ENCODE measurements around the gene SDF2L1. TPM values are rescaled to one million over a fixed set of nuclear protein-coding genes. Genes with fewer than 3 reads are reported as not detected.

Gene SDF2L1
- total RNA-seq, 1 experiment from 2014 or later, result 87.0 TPM

- TF ChIP-seq, protein P1, sequence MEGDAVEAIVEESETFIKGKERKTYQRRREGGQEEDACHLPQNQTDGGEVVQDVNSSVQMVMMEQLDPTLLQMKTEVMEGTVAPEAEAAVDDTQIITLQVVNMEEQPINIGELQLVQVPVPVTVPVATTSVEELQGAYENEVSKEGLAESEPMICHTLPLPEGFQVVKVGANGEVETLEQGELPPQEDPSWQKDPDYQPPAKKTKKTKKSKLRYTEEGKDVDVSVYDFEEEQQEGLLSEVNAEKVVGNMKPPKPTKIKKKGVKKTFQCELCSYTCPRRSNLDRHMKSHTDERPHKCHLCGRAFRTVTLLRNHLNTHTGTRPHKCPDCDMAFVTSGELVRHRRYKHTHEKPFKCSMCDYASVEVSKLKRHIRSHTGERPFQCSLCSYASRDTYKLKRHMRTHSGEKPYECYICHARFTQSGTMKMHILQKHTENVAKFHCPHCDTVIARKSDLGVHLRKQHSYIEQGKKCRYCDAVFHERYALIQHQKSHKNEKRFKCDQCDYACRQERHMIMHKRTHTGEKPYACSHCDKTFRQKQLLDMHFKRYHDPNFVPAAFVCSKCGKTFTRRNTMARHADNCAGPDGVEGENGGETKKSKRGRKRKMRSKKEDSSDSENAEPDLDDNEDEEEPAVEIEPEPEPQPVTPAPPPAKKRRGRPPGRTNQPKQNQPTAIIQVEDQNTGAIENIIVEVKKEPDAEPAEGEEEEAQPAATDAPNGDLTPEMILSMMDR (IDR thresholded peaks at IDR 0.05; ENCODE audit: unreplicated experiment), result no peak
- H3K4me1 Mint-ChIP-seq (ENCODE audit: low read depth, unreplicated experiment), result peaks cover 14% of the 10 kb centered on the region
- BruUV-seq (replicated peaks), result no TSS peak
- peak overlapping the region; percentile 94 for H3K27ac Mint-ChIP-seq (ENCODE audit: unreplicated experiment)
- no peaks in the 10 kb centered on the region for H3K27me3 Mint-ChIP-seq (ENCODE audit: unreplicated experiment)
- peak overlapping the region; percentile 92 for H3K4me3 Mint-ChIP-seq (ENCODE audit: low read depth, unreplicated experiment)
- H3K9me3 Mint-ChIP-seq (ENCODE audit: low read depth, unreplicated experiment), result no peaks in the 10 kb centered on the region
- CTCF ChIA-PET, result interaction anchor here (1.2 kb wide), 1 partner anchor 19 kb away, joined by 3 read pairs; no protein-coding TSS in a partner anchor
- intact Hi-C loops (cut with micrococcal nuclease; ENCODE audit: unreplicated experiment), result no loop called here
- H3K36me3 Mint-ChIP-seq (ENCODE audit: insufficient read depth, unreplicated experiment), result peaks cover 51% of the 10 kb centered on the region
- no peak for DNase-seq
These were observed 23.1 kb downstream of the SDF2L1 start for GRCh38 chr22:21665047-21665851.

- intact Hi-C loops (cut with micrococcal nuclease; ENCODE audit: unreplicated experiment), result no loop called here
- Mint-ChIP-seq H3K27ac (ENCODE audit: unreplicated experiment) (peak overlapping the region; percentile 94), H3K4me1 (ENCODE audit: low read depth, unreplicated experiment) (peaks cover 14% of the 10 kb centered on the region), H3K9me3 (ENCODE audit: low read depth, unreplicated experiment) (no peaks in the 10 kb centered on the region), H3K36me3 (ENCODE audit: insufficient read depth, unreplicated experiment) (peaks cover 43% of the 10 kb centered on the region), H3K4me3 (ENCODE audit: low read depth, unreplicated experiment) (peak overlapping the region; percentile 92), H3K27me3 (ENCODE audit: unreplicated experiment) (no peaks in the 10 kb centered on the region)
- no TSS peak for BruUV-seq (replicated peaks)
- TF ChIP-seq, protein P1 (IDR thresholded peaks at IDR 0.05; ENCODE audit: unreplicated experiment), result no peak
- CTCF ChIA-PET, result interaction anchor here (0.7 to 1.2 kb wide), 2 partner anchors 17 to 20 kb away, joined by 3 to 7 read pairs; no protein-coding TSS in a partner anchor
- DNase-seq, result no peak
These were observed 24.7 kb downstream of the SDF2L1 start for GRCh38 chr22:21666786-21667185.

- H3K27me3 Mint-ChIP-seq (ENCODE audit: unreplicated experiment), result no peaks in the 10 kb centered on the region
- intact Hi-C loops (cut with micrococcal nuclease; ENCODE audit: unreplicated experiment), result no loop called here
These were observed 26.9 kb downstream of the SDF2L1 start for GRCh38 chr22:21669026-21669425.

DNA sequence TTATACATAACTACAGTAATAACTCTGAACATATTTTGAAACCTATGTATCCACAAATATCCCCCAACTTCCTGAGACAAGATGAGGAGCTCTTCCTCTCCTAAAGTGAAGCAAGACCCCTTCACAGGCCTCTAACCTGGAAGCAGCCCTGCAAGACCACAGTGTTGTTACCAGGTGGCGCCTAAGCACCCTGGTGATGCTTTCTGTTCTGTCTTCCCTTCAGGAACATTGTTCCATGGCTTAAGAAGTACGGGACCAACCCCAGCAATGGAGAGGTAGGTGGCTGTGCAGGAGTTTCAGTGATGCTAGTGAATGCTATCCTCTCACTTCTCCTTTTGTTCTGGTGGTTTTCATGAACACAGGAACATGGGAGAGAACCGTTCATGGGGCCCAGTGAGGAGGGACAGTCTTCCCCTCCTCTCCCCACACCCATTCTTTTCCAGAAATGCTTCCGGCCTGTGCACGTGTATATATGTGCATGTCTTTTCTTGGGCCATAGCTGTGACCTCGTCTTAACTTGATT is 30.1 kb downstream of the SDF2L1 start:
- H3K4me1 Mint-ChIP-seq (ENCODE audit: low read depth, unreplicated experiment), result peaks cover 14% of the 10 kb centered on the region
- intact Hi-C loops (cut with micrococcal nuclease; ENCODE audit: unreplicated experiment), result no loop called here
- no peaks in the 10 kb centered on the region for H3K9me3 Mint-ChIP-seq (ENCODE audit: low read depth, unreplicated experiment)
- no peak overlapping the region for H3K4me3 Mint-ChIP-seq (ENCODE audit: low read depth, unreplicated experiment)
- H3K36me3 Mint-ChIP-seq (ENCODE audit: insufficient read depth, unreplicated experiment), result peaks cover 36% of the 10 kb centered on the region
- TF ChIP-seq, protein P1 (IDR thresholded peaks at IDR 0.05; ENCODE audit: unreplicated experiment), result no peak
- CTCF ChIA-PET, result no interaction called here
- H3K27me3 Mint-ChIP-seq (ENCODE audit: unreplicated experiment), result no peaks in the 10 kb centered on the region
- BruUV-seq (replicated peaks), result no TSS peak
- DNase-seq, result no peak
- no peak overlapping the region for H3K27ac Mint-ChIP-seq (ENCODE audit: unreplicated experiment)

More at GRCh38 chr22:21669026-21669425, 26.9 kb downstream of the SDF2L1 start:
- Mint-ChIP-seq H3K36me3 (ENCODE audit: insufficient read depth, unreplicated experiment) (peaks cover 51% of the 10 kb centered on the region), H3K27ac (ENCODE audit: unreplicated experiment) (no peak overlapping the region), H3K9me3 (ENCODE audit: low read depth, unreplicated experiment) (no peaks in the 10 kb centered on the region), H3K4me3 (ENCODE audit: low read depth, unreplicated experiment) (no peak overlapping the region), H3K4me1 (ENCODE audit: low read depth, unreplicated experiment) (peaks cover 14% of the 10 kb centered on the region)
- CTCF ChIA-PET, result interaction anchor here (0.6 kb wide), 1 partner anchor 767 kb away, joined by 4 read pairs; no protein-coding TSS in a partner anchor
- DNase-seq, result no peak
- no TSS peak for BruUV-seq (replicated peaks)
- TF ChIP-seq, protein P1 (IDR thresholded peaks at IDR 0.05; ENCODE audit: unreplicated experiment), result no peak

Data from Calu3 (cell line).